Measurements from ENCODE around the gene FNDC3B.

DNA sequence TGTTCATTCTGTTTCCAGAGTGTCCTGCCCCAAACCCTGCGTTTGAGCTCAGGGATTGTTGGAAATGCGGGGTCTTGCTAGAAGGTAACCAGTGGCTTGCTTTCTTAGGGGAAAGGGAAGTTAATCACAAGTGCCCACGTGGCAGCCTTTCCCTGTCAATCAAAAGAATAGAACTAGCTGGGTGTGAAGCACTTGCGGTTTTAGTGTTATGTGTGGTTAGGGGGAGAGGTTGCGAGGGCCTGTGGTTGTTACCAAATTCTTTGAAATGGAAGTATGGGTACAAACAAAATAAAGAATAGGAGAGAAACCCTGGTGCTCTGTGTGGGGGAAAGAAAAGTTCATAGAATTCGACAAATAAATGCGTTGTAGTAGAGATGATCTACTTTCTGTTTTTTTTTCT, 67.6 kb downstream of the FNDC3B start:
- TF ChIP-seq, protein P1, sequence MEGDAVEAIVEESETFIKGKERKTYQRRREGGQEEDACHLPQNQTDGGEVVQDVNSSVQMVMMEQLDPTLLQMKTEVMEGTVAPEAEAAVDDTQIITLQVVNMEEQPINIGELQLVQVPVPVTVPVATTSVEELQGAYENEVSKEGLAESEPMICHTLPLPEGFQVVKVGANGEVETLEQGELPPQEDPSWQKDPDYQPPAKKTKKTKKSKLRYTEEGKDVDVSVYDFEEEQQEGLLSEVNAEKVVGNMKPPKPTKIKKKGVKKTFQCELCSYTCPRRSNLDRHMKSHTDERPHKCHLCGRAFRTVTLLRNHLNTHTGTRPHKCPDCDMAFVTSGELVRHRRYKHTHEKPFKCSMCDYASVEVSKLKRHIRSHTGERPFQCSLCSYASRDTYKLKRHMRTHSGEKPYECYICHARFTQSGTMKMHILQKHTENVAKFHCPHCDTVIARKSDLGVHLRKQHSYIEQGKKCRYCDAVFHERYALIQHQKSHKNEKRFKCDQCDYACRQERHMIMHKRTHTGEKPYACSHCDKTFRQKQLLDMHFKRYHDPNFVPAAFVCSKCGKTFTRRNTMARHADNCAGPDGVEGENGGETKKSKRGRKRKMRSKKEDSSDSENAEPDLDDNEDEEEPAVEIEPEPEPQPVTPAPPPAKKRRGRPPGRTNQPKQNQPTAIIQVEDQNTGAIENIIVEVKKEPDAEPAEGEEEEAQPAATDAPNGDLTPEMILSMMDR (IDR thresholded peaks at IDR 0.05), result no peak
- no peak for TF ChIP-seq EP300 (IDR thresholded peaks at IDR 0.05)

All from suprapubic skin (tissue), 3 donors.